Testis (tissue), 2 donors: ENCODE measurements around the gene WFS1.

Experiments used
- POLR2A ChIP-seq: fragments of 450-650 bp; IDR thresholded peaks from one replicate; pipeline ENCODE4 v1.6.1; 2017; ENCODE audit warnings: antibody characterized with exemption, mild to moderate bottlenecking, moderate library complexity
- TF ChIP-seq, protein P1 (sequence below), 3 experiments: fragments of 450-650 bp in 2 of 3; fragments of 200-600 bp in 1 of 3; sonication (generic) in 1 of 3; IDR thresholded peaks; one replicate each; pipeline ENCODE4 v1.5.1; 2016 to 2019; ENCODE audit warnings: antibody characterized with exemption in 3 of 3, mild to moderate bottlenecking in 2 of 3, moderate library complexity in 1 of 3

DNA sequence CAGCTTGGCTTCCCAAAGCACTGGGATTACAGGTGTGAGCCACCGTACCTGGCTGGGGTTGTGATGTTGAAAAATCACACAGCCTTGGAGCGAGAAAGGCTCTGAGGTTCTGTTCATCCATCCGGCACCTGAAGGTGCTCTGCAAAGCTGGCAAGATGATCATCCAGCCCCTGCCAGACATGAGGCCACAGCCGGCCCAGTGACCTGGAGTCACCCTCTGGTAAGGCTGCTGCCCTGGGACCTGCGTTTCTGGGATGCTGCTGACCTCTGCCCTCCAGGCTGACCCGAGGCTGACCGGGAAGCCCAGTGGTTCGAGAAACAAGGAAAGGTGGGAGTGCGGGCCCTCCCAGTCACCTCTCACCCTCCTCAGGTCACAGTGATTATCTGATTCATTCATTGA, 13.5 kb upstream of the WFS1 start:
- TF ChIP-seq, protein P1, sequence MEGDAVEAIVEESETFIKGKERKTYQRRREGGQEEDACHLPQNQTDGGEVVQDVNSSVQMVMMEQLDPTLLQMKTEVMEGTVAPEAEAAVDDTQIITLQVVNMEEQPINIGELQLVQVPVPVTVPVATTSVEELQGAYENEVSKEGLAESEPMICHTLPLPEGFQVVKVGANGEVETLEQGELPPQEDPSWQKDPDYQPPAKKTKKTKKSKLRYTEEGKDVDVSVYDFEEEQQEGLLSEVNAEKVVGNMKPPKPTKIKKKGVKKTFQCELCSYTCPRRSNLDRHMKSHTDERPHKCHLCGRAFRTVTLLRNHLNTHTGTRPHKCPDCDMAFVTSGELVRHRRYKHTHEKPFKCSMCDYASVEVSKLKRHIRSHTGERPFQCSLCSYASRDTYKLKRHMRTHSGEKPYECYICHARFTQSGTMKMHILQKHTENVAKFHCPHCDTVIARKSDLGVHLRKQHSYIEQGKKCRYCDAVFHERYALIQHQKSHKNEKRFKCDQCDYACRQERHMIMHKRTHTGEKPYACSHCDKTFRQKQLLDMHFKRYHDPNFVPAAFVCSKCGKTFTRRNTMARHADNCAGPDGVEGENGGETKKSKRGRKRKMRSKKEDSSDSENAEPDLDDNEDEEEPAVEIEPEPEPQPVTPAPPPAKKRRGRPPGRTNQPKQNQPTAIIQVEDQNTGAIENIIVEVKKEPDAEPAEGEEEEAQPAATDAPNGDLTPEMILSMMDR (IDR thresholded peaks at IDR 0.05): no peak
- no peak for TF ChIP-seq POLR2A
